Body of pancreas (tissue), 4 donors: ENCODE measurements around the gene CYFIP1. TPM values are rescaled to one million over a fixed set of nuclear protein-coding genes. Genes with fewer than 3 reads are reported as not detected.

ENCODE experiments used
- ATAC-seq: fragments of 150-250 bp; one replicate; pipeline ENCODE4 v1.9.1; 2016
- DNase-seq, 4 donors: peaks; one replicate each; pipeline ENCODE4 v3.0.0-alpha.2; 2019
- H3K27ac ChIP-seq, 4 donors: fragments of 200-600 bp; sonication (generic); 1 replicate in 3 of 4; 2 replicates in 1 of 4; pipeline versions ENCODE4 v1.5.1 to v1.6.1; 2016 to 2019; ENCODE audit warnings: mild to moderate bottlenecking in 1 of 4, mixed read lengths in 1 of 4, moderate library complexity in 1 of 4
- H3K27me3 ChIP-seq, 2 donors: fragments of 200-600 bp; sonication (generic); one replicate each; pipeline ENCODE4 v1.6.0; 2016; ENCODE audit warnings: mild to moderate bottlenecking in 1 of 2
- H3K36me3 ChIP-seq, 2 donors: fragments of 200-600 bp; sonication (generic); replicated peaks in 1 of 2; 2 replicates each; pipeline ENCODE4 v1.5.1; 2016; ENCODE audit warnings: low read depth in 2 of 2; ENCODE audit not compliant: insufficient read depth in 1 of 2
- H3K4me1 ChIP-seq: fragments of 200-600 bp; sonication (generic); one replicate; pipeline ENCODE4 v1.6.0; 2016
- H3K4me3 ChIP-seq, 2 donors: fragments of 200-600 bp; sonication (generic); 1 replicate in 1 of 2; 2 replicates in 1 of 2; pipeline ENCODE4 v1.5.1; 2016 to 2019
- H3K9me3 ChIP-seq, 3 donors: fragments of 200-600 bp; sonication (generic); 1 replicate in 2 of 3; 2 replicates in 1 of 3; pipeline ENCODE4 v1.5.1; 2016
- CTCF ChIP-seq, 7 experiments: fragments of 450-650 bp in 4 of 7; fragments of 200-600 bp in 3 of 7; sonication (generic) in 3 of 7; IDR thresholded peaks; one replicate each; pipeline ENCODE4 v1.5.1; 2016 to 2019; ENCODE audit warnings: antibody characterized with exemption in 7 of 7
- POLR2A ChIP-seq, 3 donors: fragments of 450-650 bp; IDR thresholded peaks; one replicate each; pipeline ENCODE4 v1.6.1; 2016; ENCODE audit warnings: antibody characterized with exemption in 3 of 3, mild to moderate bottlenecking in 2 of 3
- WGBS, 2 donors: methylation state at CpG; one replicate each; pipeline ENCODE4 v1.1.5; 2017; 5-methylcytosine and 5-hydroxymethylcytosine counted together
- intact Hi-C: fragments of 100-400 bp; cut with DNase I; formaldehyde crosslinking; loops from one replicate; pipeline ENCODE4 v1.15.1; 2023
- total RNA-seq, 2 donors: library from RNA; depleted of rRNA; stranded (reverse); fragments of >200 nt; gene quantifications; one replicate each; pipeline ENCODE4 v1.1.0, GENCODE V29; 2016

Gene CYFIP1
- total RNA-seq, 2 donors from 2014 or later: 68.5 to 68.6 TPM

- H3K27me3 ChIP-seq: no peaks in the 10 kb centered on the region
- no peaks in the 10 kb centered on the region for H3K4me1 ChIP-seq
- H3K36me3 ChIP-seq: peaks cover 0 to 7% of the 10 kb centered on the region in 2 donors
- H3K9me3 ChIP-seq: no peaks in the 10 kb centered on the region
- WGBS, 2 donors: 86 to 91% methylated on average over 10 to 13 of the region's 14 CpGs
- intact Hi-C loops: no loop called here
- no peak overlapping the region for H3K4me3 ChIP-seq
- DNase-seq: no peak
- no peak for ATAC-seq
- no peak for TF ChIP-seq CTCF (IDR thresholded peaks at IDR 0.05)
- no peak for TF ChIP-seq POLR2A (IDR thresholded peaks at IDR 0.05)
- no peak overlapping the region for H3K27ac ChIP-seq
Observed at GRCh38 chr15:22889146-22889818, 90.9 kb downstream of the CYFIP1 start.

DNA sequence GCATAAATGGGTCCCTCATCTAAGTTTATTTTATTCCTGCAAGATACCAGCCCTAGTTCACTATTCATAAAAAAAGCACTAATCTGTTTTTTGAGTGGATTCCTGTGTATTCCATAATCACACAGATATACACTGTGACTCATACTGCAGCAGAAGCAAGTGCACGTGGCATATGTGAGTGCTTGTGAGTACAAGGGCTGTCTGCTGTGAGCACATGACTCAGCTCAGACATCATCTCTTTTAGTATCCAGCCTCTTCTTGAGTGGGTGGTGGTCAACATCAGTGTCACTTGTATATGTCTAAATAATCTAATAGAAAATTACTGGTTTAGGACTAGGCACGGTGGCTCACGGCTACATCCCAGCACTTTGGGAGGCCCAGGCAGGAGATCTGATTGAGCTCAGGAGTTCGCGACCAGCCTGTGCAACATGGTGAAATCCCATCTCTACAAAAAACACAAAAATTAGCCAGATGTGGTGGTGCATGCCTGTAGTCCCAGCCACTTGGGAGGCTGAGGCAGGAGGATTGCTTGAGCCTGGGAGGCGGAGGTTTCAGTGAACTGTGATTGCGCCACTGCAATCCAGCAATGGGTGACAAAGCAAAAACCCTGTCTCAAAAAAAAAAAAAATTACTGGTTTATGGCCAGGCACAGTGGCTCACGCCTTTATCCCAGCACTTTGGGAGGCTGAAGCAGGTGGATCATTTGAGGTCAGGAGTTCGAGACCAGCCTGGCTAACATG is 91.9 kb downstream of the CYFIP1 start:
- 89 to 93% methylated on average over 9 of the region's 9 CpGs for WGBS, 2 donors
- DNase-seq (no peak), ATAC-seq (no peak)
- Histone ChIP-seq H3K27me3 (no peaks in the 10 kb centered on the region), H3K27ac (no peak overlapping the region), H3K4me3 (no peak overlapping the region), H3K36me3 (peaks cover 0 to 2% of the 10 kb centered on the region in 2 donors), H3K4me1 (no peaks in the 10 kb centered on the region), H3K9me3 (no peaks in the 10 kb centered on the region)
- intact Hi-C loops: no loop called here
- TF ChIP-seq CTCF (IDR thresholded peaks at IDR 0.05) (no peak), POLR2A (IDR thresholded peaks at IDR 0.05) (no peak)

- Histone ChIP-seq H3K36me3 (peaks cover 0 to 7% of the 10 kb centered on the region in 2 donors), H3K27me3 (no peaks in the 10 kb centered on the region)
- no peak for DNase-seq
Observed at GRCh38 chr15:22887157-22887951, 92.8 kb downstream of the CYFIP1 start.

GRCh38 chr15:22885120-22885519 is 95.0 kb downstream of the CYFIP1 start:
- DNase-seq (no peak), ATAC-seq (no peak)
- Histone ChIP-seq H3K9me3 (no peaks in the 10 kb centered on the region), H3K36me3 (peaks cover 0 to 13% of the 10 kb centered on the region in 2 donors), H3K4me3 (no peak overlapping the region), H3K4me1 (peaks cover 10% of the 10 kb centered on the region), H3K27ac (no peak overlapping the region), H3K27me3 (no peaks in the 10 kb centered on the region)
- intact Hi-C loops: no loop called here
- no peak for TF ChIP-seq POLR2A (IDR thresholded peaks at IDR 0.05)
- no peak for TF ChIP-seq CTCF (IDR thresholded peaks at IDR 0.05)
- 90 to 91% methylated on average over 6 of the region's 6 CpGs for WGBS, 2 donors

More at GRCh38 chr15:22887157-22887951, 92.8 kb downstream of the CYFIP1 start:
- H3K4me3 ChIP-seq: no peak overlapping the region
- TF ChIP-seq POLR2A (IDR thresholded peaks at IDR 0.05): no peak
- TF ChIP-seq CTCF (IDR thresholded peaks at IDR 0.05): no peak
- ATAC-seq: no peak
- H3K9me3 ChIP-seq: no peaks in the 10 kb centered on the region
- H3K27ac ChIP-seq: no peak overlapping the region
- no peaks in the 10 kb centered on the region for H3K4me1 ChIP-seq
- intact Hi-C loops: no loop called here
- 83 to 89% methylated on average over 12 to 14 of the region's 14 CpGs for whole genome bisulfite sequencing, 2 donors
